ENCODE results near the gene CLEC2B.

- TF ChIP-seq CTCF (IDR thresholded peaks at IDR 0.05) (no peak), POLR2AphosphoS5 (IDR thresholded peaks at IDR 0.05) (no peak), POLR2A (IDR thresholded peaks at IDR 0.05) (no peak)
Observed at GRCh38 chr12:9895215-9895971, 26.2 kb upstream of the CLEC2B start.
